HG03064 (cell line): ENCODE data around the gene TRAPPC13.
"Not testable (repeated sequence)": the region's sequence is repeated elsewhere in the genome, so short reads cannot be mapped to it uniquely, and the experiment has no call there.

Experiments used
- ATAC-seq: cut with Tn5 transposase; IDR thresholded peaks from one replicate; pipeline ENCODE4 v1.9.1; 2021; ENCODE audit warnings: low read depth; ENCODE audit not compliant: unreplicated experiment

Gene TRAPPC13, protein sequence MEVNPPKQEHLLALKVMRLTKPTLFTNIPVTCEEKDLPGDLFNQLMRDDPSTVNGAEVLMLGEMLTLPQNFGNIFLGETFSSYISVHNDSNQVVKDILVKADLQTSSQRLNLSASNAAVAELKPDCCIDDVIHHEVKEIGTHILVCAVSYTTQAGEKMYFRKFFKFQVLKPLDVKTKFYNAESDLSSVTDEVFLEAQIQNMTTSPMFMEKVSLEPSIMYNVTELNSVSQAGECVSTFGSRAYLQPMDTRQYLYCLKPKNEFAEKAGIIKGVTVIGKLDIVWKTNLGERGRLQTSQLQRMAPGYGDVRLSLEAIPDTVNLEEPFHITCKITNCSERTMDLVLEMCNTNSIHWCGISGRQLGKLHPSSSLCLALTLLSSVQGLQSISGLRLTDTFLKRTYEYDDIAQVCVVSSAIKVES

DNA sequence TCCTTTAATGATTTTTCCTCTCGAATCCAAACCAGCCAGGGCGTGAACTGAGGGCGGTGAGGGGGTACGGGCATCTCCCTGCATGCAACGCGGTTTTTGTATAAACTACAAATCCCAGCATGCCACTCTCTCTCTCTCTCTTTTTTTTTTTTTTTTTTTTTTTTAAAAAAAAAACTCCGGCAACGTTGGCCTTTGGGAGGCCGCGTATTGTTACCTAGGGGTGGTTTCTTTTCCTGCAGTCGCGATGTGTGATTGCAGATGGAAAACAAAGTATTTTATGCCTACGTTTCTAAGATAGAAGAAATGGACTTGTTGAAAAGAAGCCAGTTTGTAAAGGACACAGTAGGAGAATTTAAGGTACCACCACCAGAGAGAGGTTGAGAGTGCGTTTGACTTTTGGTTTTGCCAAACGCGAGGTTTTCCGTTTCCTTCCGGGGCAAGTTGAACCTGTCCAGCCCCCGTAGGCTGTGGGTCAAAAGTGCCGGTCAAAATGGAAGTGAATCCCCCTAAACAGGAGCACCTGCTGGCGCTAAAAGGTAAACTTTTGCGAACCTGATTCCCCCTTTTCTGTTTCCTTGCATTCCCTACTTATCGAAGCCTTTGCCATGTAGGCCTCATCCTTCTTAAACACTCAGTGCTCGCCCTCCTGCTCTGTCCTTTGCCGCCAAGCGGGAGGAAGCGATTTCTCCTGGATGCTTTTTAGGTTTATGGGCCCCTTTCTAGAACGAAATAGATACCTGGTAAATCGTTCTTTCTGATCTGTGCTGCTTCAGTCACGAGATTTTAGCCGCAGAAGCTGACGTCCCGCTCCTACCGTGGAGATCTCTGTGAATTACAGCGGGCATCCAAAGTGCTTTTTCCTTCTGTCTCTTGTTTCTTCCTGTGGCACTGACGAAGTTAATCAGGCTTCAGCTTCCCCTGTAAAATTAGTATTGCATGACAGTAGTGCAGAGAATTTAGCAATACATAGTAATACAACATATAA, at the start of gene TRAPPC13, which contains the start of gene SHLD3:
TSS of gene TRAPPC13 (plus strand) at position 457 of the 985 bp plus-strand sequence. CDS start at position 491, 34 bp downstream.
TSS of gene SHLD3 (plus strand) at position 457 of the 985 bp plus-strand sequence. CDS start 4,561 bp downstream, outside the sequence.
- ATAC-seq, result peak; percentile 75

DNA sequence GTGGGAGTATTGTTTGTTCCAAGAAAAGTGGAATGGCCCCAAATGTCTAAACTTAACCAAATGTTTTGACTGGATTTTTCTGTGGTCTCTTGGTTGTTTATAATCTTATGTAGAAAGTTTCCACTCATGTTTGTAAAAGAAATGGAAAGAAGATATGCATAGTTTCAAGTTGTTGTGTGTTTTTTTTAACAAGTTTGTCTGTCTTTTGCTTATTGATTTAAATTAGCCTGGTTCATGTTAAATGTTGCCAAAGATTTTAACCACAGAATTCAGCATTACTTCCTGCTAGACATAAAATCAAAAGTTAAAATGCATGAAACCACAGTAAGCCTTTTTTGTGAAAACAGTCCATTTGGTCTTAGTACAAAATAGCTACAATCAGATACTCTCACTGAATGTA, 47.7 kb upstream of the TRAPPC13 start:
- no peak for ATAC-seq

DNA sequence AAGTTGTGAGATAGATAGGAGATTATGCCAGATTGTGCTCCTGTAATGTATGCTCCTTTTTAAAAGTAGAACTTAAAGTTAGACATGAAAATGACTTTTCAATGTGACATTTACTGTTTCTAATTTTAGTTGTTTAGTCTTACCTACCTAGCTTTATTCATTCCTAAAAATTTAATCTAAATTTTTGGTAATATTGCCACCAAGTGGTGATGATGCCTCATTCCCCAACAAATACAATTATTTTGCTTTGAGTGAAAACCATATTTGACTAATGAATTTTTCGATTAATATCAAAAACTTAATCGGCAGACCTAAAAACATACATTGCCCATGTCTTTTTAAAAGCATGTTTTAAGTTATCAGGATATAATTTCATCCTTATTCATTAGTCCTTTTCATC, 36.1 kb upstream of the TRAPPC13 start:
- no peak for ATAC-seq

DNA sequence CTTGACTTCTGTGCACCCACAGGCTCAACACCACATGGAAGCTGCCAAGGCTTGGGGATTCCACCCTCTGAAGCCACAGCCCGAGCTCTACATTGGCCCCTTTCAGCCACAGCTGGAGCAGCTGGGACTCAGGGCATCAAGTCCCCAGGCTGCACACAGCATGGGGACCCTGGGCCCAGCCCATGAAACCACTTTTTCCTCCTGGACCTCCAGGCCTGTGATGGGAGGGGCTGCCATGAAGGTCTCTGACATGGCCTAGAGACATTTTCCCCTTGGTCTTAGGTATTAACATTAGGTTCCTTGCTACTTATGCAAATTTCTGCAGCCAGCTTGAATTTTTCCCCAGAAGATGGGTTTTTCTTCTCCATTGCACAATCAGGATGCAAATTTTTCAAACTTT, 23.1 kb upstream of the TRAPPC13 start:
- ATAC-seq, result not testable (repeated sequence)

DNA sequence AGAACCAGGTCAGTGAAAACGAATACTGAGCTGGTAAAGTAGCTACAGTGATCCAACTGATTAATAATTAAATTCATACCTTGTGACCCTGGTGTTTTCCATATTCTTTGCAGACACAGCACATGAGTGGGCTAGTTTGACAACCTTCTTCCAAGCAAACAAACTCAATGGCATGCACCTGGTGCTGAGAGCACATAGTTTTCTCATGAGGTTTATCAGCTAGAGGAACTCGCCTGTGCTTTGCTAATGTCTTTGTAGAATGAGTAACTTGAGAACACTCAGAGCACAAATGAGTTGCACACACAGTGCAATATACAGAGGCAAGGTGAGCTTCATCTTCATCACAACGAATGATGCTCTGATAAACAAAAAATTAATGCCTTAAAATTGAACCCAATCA, 13.3 kb upstream of the TRAPPC13 start:
- no peak for ATAC-seq

DNA sequence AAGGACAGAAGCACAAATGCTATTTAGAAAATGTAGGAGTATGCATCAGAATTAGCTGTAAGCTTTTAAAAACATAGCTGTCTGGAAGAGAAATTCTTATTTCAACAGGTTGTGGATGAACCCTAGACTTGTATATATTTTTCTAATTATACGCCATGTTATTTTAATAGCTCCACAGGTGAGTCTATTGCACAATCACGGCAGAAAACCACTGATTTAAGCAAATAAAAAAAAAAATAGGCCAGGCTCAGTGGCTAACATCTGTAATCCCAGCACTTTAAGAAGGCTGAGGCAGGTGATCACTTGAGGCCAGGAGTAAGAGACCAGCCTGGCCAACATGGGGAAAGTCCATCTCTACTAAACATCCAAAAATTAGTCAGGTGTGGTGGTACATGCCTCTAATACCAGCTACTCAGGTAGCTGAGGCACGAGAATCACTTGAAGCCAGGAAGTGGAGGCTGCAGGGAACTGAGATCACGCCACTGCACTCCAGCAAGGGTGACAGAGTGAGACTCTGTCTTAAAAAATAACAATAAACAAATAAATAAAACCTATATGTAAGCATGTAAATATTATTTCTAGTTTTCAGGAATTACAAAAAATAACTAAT, 12.4 kb upstream of the TRAPPC13 start:
- ATAC-seq, result no peak

DNA sequence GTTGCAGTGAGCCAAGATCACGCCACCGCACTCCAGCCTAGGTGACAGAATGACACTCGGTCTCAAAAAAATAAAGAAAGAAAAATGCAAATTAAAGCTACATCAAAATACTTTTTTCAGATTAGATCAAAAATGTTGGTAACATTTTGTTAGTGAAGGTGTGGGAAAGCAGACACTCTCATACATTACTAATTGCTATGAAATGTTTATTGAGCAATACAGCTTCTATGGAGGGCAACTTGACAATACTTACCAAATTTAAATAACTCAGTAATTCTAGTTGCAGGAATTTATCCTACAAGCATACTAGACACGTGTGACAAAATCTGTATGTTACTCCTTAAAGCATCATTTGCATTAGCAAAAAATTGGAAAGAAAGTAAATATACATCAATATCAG, 4.8 kb upstream of the TRAPPC13 start:
- ATAC-seq, result no peak

DNA sequence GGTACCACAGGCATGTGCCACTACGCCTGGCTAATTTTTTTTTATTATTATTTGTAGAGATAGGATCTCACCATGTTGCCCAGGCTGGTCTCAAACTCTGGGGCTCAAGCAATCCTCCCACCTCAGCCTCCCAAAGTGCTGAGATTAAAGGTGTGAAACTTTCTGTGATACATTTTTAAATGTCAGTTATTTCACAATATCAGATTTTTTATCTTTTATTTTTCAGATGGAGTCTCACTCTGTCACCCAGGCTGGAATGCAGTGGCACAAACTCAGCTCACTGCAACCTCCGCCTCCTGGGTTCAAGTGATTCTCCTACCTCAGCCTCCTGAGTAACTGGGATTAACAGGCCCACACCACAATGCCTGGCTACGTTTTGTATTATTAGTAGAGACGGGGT, 2.9 kb upstream of the TRAPPC13 start:
- not testable (repeated sequence) for ATAC-seq

DNA sequence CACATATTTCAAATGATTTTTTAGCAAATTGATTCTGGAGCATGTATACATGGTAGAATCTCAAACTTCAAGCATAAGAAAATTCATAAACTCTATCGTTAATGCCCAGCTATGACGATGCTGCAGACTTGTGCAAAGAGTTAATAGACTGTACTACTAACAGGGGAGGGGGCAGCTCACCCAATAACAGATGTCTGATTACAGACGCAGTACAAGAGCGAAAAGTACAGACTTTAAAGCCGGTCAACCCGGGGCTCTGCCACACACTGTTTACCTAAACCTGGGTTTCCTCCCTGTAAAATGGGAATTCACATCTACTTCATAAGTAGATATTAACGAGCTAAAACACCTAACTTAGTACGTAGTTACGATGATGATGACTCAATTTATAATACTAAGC, 1.3 kb upstream of the TRAPPC13 start:
- ATAC-seq, result no peak

DNA sequence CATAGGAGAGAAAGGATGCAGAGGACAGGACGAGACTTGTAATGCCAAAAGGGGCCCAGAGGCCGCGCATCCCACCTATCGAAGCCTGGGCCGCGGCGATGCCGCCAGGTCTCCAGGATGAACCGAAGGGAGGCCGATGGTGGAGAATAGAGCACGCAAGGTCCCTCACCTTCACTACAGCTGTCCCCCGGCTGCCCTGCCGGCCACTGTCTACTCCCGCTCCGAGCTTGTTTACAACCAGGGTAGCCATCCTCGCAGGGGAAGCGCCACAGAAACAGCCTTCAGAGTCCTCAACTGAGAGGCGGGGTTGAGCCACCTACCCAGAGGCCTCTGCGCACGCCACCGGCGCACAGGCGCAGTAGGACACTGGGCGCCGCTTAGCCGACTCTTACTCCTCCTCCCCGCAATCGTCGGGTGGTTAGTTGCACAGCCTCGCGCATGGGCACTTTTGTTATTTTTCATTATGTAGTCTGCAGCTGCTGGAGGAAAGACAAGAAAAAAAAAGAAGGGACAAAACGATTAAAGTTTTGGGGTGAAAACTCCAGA, 729 bp upstream of the TRAPPC13 start, which contains the start of gene TRIM23:
TSS of gene TRIM23 (minus strand) at position 309 of the 546 bp plus-strand sequence. CDS start at position 250, 59 bp downstream.
- ATAC-seq, result peak; percentile 94

DNA sequence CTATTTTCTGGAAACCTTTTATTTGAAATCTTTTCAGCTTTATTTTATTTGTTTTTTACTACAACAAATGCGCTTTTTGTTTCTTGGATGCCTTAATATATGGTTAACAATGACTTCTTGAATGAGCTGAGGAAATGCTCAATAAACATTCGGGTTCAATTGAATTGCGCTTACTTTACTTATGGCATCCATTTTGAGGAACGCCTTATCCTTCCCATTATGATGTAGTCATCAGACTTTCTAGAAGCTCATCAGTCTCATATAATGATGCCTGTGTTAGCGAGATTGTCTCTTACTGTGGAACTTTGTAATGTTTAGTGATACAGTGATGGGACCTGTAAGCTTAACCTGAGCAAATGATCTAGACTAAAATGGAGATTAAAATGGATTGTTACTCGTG, 916 bp downstream of the TRAPPC13 start:
- ATAC-seq, result no peak

DNA sequence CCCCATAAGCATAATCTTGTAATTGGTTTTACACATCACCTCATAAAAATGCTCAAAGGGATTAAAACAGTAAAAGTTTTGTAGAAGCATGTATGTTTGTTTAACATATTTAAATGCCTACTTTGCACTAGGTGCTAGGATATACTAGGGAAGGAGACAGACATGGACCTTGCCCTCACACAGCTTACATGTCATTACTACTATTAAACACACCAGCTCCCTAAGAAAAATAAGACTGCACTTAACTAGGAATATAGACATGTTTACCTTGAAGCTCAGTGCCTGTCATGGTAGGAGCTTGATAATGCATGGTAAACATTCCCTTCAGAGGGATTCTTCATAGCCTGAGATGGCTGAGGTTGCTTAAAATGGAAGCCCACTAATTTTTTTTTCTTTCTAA, 6.2 kb downstream of the TRAPPC13 start:
- no peak for ATAC-seq

DNA sequence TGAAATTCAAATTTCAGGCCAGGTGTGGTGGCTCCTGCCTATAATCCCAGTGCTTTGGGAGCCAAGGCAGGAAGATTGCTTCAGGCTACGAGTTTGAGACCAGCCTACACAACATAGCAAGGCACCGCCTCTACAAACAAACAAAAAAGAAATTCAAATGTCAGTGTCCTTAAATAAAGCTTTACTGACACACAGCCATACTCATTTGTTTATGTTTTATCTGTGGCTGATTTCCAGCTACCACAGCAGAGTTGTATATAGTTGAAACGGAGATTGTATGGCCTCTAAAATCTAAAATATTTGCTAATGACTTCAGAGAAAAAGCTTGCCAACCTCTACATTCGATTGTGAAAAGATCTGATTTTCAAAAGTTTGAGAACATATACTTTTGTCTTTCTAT, 15.4 kb downstream of the TRAPPC13 start:
- no peak for ATAC-seq

DNA sequence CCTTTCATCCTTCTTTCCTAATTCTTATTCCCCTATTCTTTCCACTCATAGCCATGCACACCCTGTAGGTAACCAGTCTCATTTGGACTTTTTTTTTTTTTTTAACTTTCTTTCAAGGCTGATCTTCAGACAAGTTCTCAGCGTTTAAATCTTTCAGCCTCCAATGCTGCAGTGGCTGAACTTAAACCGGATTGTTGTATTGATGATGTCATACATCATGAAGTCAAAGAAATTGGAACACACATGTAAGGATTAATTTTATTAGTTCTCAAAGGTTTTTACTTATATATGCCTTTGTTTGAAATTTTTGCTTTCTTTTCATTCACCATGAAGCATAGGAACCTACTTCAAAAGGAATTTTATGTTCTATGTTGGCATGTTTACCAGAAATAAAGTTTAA, 22.1 kb downstream of the TRAPPC13 start:
- no peak for ATAC-seq

DNA sequence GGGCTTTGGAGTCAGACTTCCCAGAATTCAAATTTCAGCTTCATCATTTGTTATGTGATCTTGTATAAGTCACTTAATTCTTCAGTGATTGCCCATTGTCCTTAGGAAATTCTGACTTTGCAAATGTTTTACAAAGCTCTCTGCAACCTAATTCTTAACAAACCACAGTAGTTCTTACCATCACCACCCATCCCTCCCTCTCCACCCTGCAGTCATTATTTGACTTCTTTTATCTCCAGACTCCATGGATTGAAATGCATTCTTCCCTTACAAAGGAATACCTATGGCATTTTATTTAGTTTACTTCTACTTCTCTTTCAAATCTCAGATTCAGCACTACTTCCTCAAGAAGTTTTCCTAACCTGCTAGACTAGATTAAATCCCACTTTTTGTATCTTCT, 23.1 kb downstream of the TRAPPC13 start:
- no peak for ATAC-seq

DNA sequence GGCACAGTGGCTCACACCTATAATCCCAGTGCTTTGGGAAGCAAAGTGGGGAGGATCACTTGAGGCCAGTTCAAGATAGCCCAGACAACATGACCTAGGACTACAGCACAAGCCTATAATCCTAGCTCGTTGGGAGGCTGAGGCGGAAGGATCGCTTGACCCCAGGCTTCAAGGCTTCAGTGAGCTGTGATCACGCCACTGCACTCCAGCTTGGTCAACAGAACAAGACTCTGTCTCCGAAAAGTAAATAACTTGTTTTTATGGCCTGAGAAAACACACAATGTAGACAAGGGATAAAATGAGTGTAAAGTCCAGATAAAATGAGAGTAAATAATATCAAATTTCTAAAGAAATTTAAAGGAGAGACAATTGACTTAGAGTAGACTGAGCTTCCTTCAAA, 26.3 kb downstream of the TRAPPC13 start:
- ATAC-seq, result no peak

DNA sequence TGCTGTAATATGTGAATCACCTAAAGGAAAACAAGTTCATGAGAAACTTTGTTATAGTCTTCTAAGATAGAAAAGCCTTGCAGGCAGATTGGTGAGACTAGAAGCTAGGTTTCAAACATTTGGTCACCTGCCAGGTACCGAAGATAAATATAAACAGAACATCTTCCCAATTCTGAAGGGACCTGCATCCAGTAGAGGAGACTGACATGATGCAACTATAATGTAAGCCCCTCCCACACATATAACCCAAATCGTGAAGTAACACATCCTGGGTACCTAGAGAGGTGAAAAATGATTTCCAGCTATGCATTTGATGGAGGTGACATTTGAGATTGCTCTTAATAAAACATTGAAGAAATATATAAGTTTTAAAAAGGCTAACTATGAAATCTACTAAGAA, 29.9 kb downstream of the TRAPPC13 start:
- ATAC-seq, result no peak

DNA sequence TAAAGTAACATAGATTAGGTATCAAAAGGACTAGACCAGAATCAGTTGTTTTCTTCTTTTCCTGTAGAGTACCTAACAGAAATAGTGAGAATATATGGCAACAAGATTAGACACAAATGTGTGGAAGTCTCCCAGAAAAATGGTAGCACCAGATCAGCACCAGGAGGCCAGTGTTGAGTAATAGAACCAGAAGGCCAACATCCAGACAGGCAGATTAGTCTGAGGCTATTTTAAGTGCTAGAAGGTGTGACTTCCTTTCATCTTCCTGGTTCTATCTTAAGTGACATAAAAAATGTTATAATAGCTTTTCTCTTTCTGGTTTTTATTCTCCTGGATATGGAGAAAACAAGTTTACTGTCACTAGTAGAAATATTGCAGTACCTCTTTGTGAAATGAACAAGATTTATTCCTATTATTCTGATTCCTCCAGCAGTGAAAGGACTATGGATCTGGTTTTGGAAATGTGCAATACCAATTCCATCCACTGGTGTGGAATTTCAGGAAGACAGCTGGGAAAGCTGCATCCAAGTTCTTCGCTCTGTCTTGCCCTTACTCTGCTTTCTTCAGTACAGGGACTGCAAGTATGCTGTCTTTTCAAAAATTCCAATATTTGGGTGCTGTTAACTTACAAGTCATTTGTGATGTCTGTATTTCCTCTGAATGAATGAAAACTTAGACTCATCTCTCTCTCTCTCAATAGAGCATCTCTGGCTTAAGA, 39.1 kb downstream of the TRAPPC13 start:
- no peak for ATAC-seq

DNA sequence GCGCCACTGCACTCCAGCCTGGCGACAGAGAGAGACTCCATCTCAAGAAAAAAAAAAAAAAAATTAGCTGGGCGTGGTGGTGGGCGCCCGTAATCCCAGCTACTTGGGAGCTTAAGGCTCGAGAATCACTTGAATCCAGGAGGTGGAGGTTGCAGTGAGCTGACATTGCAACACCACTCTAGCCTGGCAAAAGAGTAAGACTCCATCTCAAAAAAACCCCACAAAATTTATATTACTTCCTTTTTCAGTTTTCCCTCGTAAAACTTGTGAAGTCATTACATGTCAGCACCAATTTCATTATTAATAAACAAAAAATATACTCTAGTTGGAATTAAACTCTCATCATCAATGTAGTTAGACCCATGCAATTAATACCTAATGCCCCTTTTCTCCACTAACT, 43.9 kb downstream of the TRAPPC13 start:
- ATAC-seq, result no peak

DNA sequence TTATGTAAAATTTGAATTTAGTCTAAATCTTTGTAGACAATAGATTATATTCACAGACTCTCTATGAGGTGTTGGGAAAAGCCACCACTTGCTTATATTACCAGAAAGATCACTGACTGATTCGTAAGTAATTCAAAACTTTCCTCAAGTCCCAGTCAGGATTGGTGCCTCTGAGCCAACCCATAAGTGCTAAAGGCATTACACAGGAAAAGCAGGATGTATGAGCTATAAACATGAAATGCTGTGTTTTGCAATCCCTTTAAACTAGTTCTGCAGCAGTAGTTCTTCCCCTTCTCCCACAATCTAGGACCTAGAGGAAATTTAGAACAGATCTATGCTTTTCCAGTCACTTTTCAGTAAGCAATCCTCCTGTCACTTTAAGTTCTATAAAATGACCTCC, 48.0 kb downstream of the TRAPPC13 start:
- ATAC-seq, result no peak
